Epithelial cell of proximal tubule (primary cell): ENCODE measurements around the gene PALM3. TPM values are rescaled to one million over a fixed set of nuclear protein-coding genes. Genes with fewer than 3 reads are reported as not detected.
"Not testable (repeated sequence)": the region's sequence is repeated elsewhere in the genome, so short reads cannot be mapped to it uniquely, and the experiment has no call there.

Experiments
- DNase-seq: peaks from one replicate; pipeline ENCODE4 v3.0.0-alpha.2; 2011; ENCODE audit warnings: low read depth
- H3K4me3 ChIP-seq: 2 replicates; pipeline ENCODE4 v1.5.1; 2011; ENCODE audit warnings: low read depth, mild to moderate bottlenecking, low read length
- total RNA-seq: library from RNA; depleted of rRNA; stranded (reverse); fragments of >200 nt; gene quantifications from 2 replicates; pipeline ENCODE4 v1.2.3, GENCODE V29; 2015
- TF ChIP-seq, protein P1 (sequence below): conservative IDR thresholded peaks from 2 replicates; pipeline ENCODE4 v1.5.1; 2012; ENCODE audit warnings: low read depth, mild to moderate bottlenecking, low read length

Gene PALM3
- total RNA-seq, 1 donor from 2014 or later: 0.17 TPM

DNA sequence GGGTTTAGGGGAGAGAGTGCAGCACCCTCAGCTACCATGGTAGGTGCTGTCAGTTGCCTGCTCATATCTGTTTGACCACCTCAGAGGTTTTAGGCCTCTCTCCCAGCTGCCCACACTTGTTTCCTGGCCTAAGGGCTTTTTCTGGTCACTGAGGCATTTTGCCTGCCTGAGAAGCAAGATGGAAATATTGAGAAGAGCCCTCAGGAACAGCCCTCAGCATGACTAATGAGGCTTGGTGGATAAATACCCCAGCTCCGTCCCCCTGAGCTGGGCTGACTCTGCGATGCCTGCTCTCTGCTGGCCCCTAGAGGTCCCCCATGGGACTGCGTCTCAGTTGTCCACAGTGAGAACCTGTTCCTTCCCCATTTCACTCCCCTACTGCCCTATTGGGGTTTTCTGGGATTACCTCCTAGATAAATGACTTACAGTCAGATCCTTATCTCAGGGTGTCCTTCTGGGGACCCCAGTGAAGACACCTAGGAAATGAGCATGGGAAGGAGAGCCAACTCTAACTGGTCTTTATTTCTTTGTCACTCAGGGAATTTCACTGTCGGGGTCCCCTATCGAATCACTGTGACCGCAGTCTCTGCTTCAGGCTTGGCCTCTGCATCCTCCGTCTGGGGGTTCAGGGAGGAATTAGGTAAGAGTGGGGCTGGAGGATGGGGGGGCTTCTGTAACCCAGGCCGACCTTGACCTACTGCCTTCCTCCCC lies 13.3 kb downstream of the PALM3 start:
- no peak for DNase-seq
- TF ChIP-seq, protein P1, sequence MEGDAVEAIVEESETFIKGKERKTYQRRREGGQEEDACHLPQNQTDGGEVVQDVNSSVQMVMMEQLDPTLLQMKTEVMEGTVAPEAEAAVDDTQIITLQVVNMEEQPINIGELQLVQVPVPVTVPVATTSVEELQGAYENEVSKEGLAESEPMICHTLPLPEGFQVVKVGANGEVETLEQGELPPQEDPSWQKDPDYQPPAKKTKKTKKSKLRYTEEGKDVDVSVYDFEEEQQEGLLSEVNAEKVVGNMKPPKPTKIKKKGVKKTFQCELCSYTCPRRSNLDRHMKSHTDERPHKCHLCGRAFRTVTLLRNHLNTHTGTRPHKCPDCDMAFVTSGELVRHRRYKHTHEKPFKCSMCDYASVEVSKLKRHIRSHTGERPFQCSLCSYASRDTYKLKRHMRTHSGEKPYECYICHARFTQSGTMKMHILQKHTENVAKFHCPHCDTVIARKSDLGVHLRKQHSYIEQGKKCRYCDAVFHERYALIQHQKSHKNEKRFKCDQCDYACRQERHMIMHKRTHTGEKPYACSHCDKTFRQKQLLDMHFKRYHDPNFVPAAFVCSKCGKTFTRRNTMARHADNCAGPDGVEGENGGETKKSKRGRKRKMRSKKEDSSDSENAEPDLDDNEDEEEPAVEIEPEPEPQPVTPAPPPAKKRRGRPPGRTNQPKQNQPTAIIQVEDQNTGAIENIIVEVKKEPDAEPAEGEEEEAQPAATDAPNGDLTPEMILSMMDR: peak; percentile 93
- no peak overlapping the region for H3K4me3 ChIP-seq

DNA sequence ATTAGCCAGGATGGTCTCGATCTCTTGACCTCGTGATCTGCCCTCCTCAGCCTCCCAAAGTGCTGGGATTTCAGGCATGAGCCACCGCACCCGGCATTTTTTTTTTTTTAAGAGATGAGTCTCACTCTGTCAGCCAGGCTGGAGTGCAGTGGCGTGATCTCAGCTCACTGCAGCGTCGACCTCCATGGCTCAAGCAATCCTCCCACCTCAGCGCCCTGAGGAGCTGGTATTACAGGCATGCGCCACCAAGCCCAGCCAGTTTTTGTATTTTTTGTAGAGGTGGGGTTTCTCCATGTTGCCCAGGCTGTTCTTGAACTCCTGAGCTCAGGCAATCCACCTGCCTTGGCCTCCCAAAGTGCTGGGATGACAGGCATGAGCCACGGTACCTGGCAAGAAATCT lies 14.0 kb downstream of the PALM3 start:
- not testable (repeated sequence) for DNase-seq, H3K4me3 ChIP-seq

DNA sequence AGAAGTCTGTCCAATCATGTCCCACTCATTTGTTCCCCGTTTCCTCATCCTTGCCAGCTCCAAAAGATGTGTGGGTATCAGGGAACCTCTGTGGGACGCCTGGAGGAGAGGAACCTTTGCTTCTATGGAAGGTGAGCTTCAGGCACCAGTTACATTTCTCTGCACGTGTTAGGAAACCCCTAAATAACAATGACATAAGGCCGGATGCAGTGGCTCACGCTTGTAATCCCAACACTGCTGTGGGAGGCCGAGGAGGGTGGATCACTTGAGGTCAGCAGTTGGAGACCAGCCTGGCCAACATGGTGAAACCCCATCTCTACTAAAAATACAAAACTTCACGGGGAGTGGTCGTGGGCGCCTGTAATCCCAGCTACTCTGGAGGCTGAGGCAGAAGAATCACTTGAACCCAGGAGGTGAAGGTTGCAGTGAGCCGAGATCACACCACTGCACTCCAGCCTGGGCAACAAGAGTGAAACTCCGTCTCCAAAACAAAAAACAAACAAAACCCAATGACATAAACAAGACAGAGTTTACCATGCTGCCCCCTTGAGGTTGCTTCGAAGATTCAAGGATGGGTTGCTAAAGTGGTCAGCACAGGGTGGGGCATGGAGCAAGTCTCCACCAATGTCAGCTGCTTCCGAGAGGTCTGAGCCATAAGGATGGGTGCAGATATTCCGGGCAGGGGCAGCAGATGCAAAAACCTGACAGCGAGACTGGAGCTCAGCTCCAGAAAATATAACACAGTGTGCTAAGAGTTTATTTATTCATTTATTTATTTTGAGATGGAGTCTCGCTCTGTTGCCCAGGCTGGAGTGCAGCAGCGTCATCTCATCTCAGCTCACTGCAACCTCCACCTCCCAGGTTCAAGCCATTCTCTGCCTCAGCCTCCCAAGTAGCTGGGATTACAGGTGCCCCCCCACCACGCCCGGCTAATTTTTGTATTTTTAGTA lies 18.9 kb downstream of the PALM3 start:
- DNase-seq, H3K4me3 ChIP-seq: not testable (repeated sequence)
- TF ChIP-seq, protein P1: peak; percentile 64

DNA sequence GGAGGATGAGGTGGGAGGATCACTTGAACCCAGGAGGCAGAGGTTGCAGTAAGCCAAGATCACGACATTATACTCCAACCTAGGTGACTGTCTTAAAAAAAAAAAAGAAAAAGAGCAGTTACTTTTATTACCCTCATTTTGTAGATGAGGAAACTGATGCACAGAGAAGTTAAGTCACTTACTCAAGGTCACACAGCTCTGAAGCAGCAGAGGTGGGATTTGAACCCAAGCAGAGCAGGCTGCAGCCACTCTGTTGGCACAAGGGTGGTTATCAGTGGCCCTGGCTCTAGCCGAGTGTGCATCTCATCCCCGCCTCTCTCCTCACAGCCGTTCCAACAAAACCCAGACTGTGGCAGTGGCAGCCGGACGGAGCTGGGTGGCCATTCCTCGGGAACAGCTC lies 22.7 kb downstream of the PALM3 start:
- DNase-seq: no peak
- TF ChIP-seq, protein P1: no peak
- H3K4me3 ChIP-seq: no peak overlapping the region

DNA sequence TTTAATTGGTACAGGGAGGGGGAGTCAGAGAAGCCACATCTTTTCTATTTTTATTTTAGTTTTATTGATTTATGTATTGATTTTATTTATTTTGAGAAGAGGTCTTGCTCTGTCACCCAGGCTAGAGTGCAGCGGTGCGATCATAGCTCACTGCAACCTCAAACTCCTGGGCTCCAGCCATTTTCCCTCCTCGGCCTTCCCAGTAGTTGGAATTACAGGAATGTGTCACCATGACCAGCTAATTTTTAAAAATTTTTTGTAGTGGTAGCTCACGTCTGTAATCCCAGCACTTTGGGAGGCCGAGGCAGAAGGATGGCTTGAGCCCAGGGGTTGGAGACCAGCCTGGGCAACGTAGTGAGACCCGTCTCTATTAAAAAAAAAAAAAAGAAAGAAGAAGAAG lies 26.2 kb downstream of the PALM3 start:
- TF ChIP-seq, protein P1: no peak
- no peak for DNase-seq
- H3K4me3 ChIP-seq: no peak overlapping the region

DNA sequence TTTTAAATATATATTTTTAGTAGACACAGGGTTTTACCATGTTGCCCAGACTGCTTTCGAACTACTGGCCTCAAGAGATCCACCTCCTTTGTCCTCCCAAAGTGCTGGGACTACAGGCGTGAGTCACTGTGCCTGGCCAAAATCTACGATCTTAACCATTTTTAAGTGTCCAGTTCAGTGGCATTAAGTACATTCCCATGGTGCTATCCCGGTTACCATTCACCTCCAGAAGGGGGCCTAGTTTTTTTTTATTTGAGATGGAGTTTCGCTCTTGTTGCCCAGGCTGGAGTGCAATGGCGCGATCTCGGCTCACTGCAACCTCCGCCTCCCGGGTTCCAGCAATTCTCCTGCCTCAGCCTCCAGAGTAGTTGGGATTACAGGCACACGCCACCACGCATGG lies 26.7 kb downstream of the PALM3 start:
- not testable (repeated sequence) for H3K4me3 ChIP-seq, DNase-seq
- TF ChIP-seq, protein P1: peak; percentile 8

DNA sequence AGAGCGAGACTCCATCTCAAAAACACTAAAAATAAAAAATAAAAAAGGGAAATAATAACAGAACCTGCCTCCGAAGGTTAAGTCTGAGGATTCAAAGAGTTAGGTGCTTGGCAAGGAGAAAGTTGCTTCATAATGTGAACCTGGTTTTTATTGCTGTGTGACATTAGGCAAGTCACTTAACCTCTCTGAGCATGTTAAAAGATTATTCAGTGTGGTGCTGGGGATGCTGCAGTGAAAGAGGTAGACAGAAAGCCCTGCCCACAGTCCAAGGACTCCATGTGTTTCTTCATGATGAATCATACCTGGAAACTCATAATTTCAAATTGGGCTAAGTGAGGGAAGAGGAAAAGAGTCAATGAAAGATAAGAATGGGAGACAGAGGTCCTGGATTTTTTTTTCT lies 27.9 kb downstream of the PALM3 start:
- TF ChIP-seq, protein P1: no peak
- H3K4me3 ChIP-seq: no peak overlapping the region
- no peak for DNase-seq
